Ovary (tissue), 9 donors: Measurements from ENCODE around the gene SYNM. TPM values are rescaled to one million over a fixed set of nuclear protein-coding genes. Genes with fewer than 3 reads are reported as not detected.
"Not testable (repeated sequence)": the region's sequence is repeated elsewhere in the genome, so short reads cannot be mapped to it uniquely, and the experiment has no call there.

Source experiments
- DNase-seq, 5 donors: peaks; one replicate each; pipeline ENCODE4 v3.0.0-alpha.2; 2019 to 2020
- H3K27ac ChIP-seq, 2 donors: fragments of 200-600 bp; one replicate each; pipeline versions ENCODE4 v1.5.1 to v1.8.0; 2019 to 2022
- H3K27me3 ChIP-seq: fragments of 200-600 bp; one replicate; pipeline ENCODE4 v1.8.0; 2022
- H3K36me3 ChIP-seq: fragments of 200-600 bp; sonication (generic); one replicate; pipeline ENCODE4 v1.5.1; 2019
- H3K4me1 ChIP-seq: one replicate; pipeline ENCODE4 v1.8.1; 2013; ENCODE audit warnings: mild to moderate bottlenecking, moderate library complexity; ENCODE audit not compliant: insufficient read depth
- H3K4me3 ChIP-seq: fragments of 200-600 bp; sonication (generic); one replicate; pipeline ENCODE4 v1.5.1; 2017
- H3K9me3 ChIP-seq, 2 donors: fragments of 200-600 bp in 1 of 2; sonication (generic) in 1 of 2; one replicate each; pipeline versions ENCODE4 v1.5.1 to v1.8.1; 2013 to 2019; ENCODE audit warnings: mild to moderate bottlenecking in 1 of 2, moderate library complexity in 1 of 2
- EP300 ChIP-seq: sonication (generic); formaldehyde crosslinking; IDR thresholded peaks from one replicate; pipeline ENCODE4 v1.6.1; 2017; ENCODE audit warnings: antibody characterized with exemption
- POLR2A ChIP-seq: fragments of 450-650 bp; IDR thresholded peaks from one replicate; pipeline ENCODE4 v1.6.1; 2017; ENCODE audit warnings: antibody characterized with exemption, mild to moderate bottlenecking, moderate library complexity
- WGBS, 3 donors: extraction: QIAGEN DNeasy Blood & Tissue Kit in 1 of 3; methylation state at CpG; one replicate each; pipeline versions ENCODE4 v1.1.5 to v1.1.7; 2013 to 2017; 5-methylcytosine and 5-hydroxymethylcytosine counted together
- intact Hi-C, 4 donors: fragments of 100-400 bp; cut with DNase I; formaldehyde crosslinking; loops; one replicate each; pipeline versions ENCODE4 v1.11.0 to v1.15.1; 2022 to 2023
- polyA plus RNA-seq, 2 donors: library from polyadenylated mRNA; stranded (reverse); fragments of 200-250 nt in 1 of 2; fragments of 350-450 nt in 1 of 2; fragmentation: Illumina TruSeq in 1 of 2; extraction: RNeasy Lipid Tissue Mini Kit (QIAGEN cat#74804) in 1 of 2; gene quantifications; one replicate each; pipeline ENCODE4 v1.2.3, GENCODE V29; 2013 to 2014
- total RNA-seq, 7 donors: library from RNA; depleted of rRNA in 2 of 7; stranded (reverse); fragments of >200 nt in 2 of 7; fragmentation: NEBNext Ultra II Directional in 3 of 7; extraction: Animal tissue kit (Norgen Biotek cat#: 25700) in 3 of 7; gene quantifications; one replicate each; pipeline versions ENCODE4 v1.1.0 to v1.2.4, GENCODE V29; 2016 to 2023
- TF ChIP-seq, protein P1 (sequence below), 3 donors: fragments of 450-650 bp in 2 of 3; fragments of 200-600 bp in 1 of 3; IDR thresholded peaks; one replicate each; pipeline versions ENCODE4 v1.5.1 to v1.8.0; 2016 to 2022; ENCODE audit warnings: antibody characterized with exemption in 3 of 3, mild to moderate bottlenecking in 1 of 3
- donor health status: DM: no; HTN: no; CAD: no; lungs with moderate emphysema.
- donor health status: DM: no; HTN: no; CAD: no.
- donor health status: Bipolar disorder and iron deficiency.
- donor health status: DM: yes; HTN: yes; CAD: no.
- donor health status: DM: no; HTN: no; CAD: no.
- donor health status: DM: yes; HTN: yes; CAD: no.

The SYNM gene
- total and polyA plus RNA-seq, 9 donors: 4.5 to 54.0 (median 14.9) TPM

DNA sequence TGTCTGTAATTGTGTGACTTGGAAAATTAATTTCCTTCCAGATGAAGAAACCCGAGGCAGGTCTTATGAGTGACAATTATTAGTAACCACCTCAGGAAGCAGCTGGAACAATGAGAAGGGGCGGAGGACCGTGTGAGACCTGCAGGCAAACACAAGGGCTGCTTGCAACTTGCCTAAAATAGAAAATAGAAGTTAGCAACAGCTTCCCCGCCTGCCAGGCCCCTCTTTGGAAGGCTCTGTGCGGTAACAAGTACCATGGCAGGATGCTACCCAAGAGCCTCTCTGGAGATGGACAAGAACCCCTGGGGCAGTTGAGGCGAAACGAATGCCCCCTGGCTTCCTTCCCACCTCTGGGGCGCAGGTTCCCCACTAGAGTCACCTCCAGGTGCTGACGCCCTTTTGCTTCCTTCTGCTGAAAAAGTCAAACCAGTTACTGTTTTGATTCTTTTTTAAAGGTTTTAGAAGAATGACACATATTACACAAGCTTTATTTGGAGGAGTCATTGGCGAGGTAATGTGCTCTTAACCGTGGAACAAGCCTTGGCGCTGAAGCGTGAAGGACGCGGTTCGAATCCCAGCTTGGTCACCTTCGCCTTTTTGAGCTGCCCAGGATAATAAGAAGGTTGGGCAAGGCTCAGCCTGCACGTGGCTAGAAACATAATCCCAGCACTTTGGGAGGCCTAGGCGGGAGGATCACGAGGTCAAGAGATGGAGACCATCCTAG, 47.0 kb upstream of the SYNM start:
- WGBS, 3 donors: 83 to 90% (median 86%) methylated on average over 20 of the region's 20 CpGs
- TF ChIP-seq POLR2A (no peak), EP300 (no peak)
- TF ChIP-seq, protein P1, sequence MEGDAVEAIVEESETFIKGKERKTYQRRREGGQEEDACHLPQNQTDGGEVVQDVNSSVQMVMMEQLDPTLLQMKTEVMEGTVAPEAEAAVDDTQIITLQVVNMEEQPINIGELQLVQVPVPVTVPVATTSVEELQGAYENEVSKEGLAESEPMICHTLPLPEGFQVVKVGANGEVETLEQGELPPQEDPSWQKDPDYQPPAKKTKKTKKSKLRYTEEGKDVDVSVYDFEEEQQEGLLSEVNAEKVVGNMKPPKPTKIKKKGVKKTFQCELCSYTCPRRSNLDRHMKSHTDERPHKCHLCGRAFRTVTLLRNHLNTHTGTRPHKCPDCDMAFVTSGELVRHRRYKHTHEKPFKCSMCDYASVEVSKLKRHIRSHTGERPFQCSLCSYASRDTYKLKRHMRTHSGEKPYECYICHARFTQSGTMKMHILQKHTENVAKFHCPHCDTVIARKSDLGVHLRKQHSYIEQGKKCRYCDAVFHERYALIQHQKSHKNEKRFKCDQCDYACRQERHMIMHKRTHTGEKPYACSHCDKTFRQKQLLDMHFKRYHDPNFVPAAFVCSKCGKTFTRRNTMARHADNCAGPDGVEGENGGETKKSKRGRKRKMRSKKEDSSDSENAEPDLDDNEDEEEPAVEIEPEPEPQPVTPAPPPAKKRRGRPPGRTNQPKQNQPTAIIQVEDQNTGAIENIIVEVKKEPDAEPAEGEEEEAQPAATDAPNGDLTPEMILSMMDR (IDR thresholded peaks at IDR 0.05): no peak
- H3K9me3 ChIP-seq: no peaks in the 10 kb centered on the region
- peak in 3 of 5 donors; percentile 40 to 41 (median 40) for DNase-seq
- H3K27me3 ChIP-seq: no peaks in the 10 kb centered on the region
- intact Hi-C loops: loop anchor here in 2 of 4 donors (10.0 kb wide), 3 partner anchors 283 to 413 kb away; partner anchors contain the start of gene IGF1R (in 1 of the 2)
- H3K4me3 ChIP-seq: no peak overlapping the region
- H3K27ac ChIP-seq: no peak overlapping the region
- no peaks in the 10 kb centered on the region for H3K4me1 ChIP-seq
- H3K36me3 ChIP-seq: no peaks in the 10 kb centered on the region

DNA sequence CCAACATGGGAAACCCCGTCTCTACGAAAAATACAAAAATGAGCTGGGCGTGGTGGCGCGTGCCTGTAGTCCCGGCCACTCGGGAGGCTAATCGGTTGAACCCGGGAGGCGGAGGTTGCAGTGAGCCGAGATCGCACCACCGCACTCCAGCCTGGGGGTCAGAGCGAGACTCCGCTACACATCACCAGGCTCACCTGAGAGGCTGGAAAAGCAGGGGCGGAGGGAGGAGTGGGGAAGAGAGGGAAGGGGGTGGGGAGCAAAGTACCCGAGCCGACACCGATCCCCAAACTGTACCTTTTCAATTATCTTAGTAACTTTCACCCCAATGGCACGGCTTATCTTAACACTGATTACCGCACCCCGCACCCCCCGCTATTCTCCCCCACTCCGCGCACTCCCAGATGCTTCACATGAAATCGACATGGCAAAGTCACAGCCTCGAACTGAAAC, 46.4 kb upstream of the SYNM start:
- WGBS, 3 donors: 43 to 50% (median 46%) methylated on average over 27 of the region's 27 CpGs
- intact Hi-C loops: loop anchor here in 2 of 4 donors (10.0 kb wide), 3 partner anchors 284 to 414 kb away; partner anchors contain the start of gene IGF1R (in 1 of the 2)
- peak in 3 of 5 donors; percentile 45 to 54 (median 53) for DNase-seq
- Histone ChIP-seq H3K9me3 (no peaks in the 10 kb centered on the region), H3K27me3 (no peaks in the 10 kb centered on the region), H3K27ac (no peak overlapping the region), H3K4me3 (peak overlapping the region; percentile 37), H3K36me3 (no peaks in the 10 kb centered on the region), H3K4me1 (no peaks in the 10 kb centered on the region)
- TF ChIP-seq EP300 (no peak), POLR2A (no peak)
- TF ChIP-seq, protein P1 (IDR thresholded peaks at IDR 0.05): no peak

DNA sequence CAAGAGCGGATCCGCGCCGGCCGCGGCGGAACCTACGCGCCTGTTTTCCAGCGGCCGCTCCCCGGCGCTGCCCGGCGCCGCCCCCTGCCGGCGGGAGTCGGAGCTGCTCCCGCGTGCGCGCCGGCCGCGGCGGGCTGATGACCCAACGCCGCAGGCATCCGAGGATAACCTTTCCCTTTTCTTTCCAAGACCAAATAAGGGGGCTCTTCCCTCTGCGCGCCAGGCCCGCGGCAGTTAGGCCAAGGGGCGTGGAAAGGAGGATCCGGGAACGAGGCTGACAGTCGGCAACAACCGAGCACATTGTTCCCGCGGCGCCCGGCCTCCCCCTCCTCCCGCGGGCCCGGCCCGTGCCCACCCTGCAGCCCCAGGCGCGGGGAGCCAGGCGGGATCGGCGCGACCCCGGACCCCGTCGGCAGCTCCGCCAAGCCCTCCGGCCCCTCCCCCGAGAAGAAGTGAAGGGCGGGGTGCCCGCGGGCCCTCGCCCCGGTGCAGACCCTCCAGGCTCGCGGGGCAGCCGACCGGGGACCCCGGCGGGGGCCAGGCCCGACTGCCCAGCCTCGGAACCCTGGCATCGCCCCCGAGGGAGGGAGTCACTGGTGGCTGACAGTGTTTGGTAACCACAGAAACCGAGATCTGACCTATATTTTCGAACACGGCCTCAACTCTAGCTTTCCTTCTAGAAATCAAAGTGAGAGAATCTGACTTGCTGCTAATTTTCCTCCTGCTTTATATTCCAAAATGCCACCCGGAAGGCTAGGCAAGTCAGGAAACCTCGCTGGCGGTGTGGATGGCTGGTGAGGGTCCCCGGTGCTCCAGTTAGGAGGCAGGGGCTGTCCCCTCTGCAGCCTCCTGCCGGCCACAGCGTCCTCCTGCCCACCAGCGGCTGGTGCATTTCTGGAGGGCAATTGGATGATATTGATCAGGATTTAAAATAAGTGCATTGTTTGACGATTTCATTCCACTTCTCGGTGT, 45.6 kb upstream of the SYNM start:
- Histone ChIP-seq H3K27me3 (no peaks in the 10 kb centered on the region), H3K36me3 (no peaks in the 10 kb centered on the region), H3K4me1 (no peaks in the 10 kb centered on the region), H3K27ac (peak overlapping the region; percentile 72 to 81), H3K4me3 (peak overlapping the region; percentile 37), H3K9me3 (no peaks in the 10 kb centered on the region)
- WGBS, 3 donors: 6% methylated on average over 74 to 86 of the region's 86 CpGs
- intact Hi-C loops: loop anchor here in 2 of 4 donors (10.0 kb wide), 3 partner anchors 284 to 414 kb away; partner anchors contain the start of gene IGF1R (in 1 of the 2)
- TF ChIP-seq POLR2A (no peak), EP300 (no peak)
- TF ChIP-seq, protein P1 (IDR thresholded peaks at IDR 0.05): peak; percentile 71 to 93 (median 86)
- DNase-seq: peak; percentile 84 to 92 (median 89)

DNA sequence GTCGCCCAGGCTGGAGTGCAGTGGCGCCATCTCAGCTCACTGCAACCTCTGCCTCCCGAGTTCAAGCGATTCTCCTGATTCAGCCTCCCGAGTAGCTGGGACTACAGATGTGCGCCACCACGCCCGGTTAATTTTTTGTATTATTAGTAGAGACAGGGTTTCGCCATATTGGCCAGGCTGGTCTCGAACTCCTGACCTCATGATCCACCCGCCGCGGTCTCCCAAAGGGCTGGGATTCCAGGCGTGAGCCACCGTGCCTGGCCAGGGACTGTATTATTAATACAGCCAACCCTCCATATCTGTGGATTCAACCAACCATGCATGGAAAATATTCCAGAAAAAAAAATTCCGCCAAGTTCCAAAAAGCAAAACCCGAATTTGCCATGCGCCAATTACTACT, 44.7 kb upstream of the SYNM start:
- not testable (repeated sequence) for H3K36me3 ChIP-seq, H3K27ac ChIP-seq, H3K27me3 ChIP-seq, H3K9me3 ChIP-seq, H3K4me1 ChIP-seq, H3K4me3 ChIP-seq
- intact Hi-C loops: loop anchor here in 3 of 4 donors (5.0 to 10.0 kb wide), 3 partner anchors 395 to 553 kb away; no protein-coding TSS in a partner anchor
- peak in 2 of 5 donors; percentile 36 to 38 for DNase-seq
- WGBS, 3 donors: 95 to 97% (median 97%) methylated on average over 18 of the region's 18 CpGs
